NB4 (cell line): Measurements from ENCODE around the gene SYP.

Experiments used
- DNase-seq: peaks from one replicate; pipeline ENCODE4 v3.0.0; 2010; ENCODE audit warnings: low read depth
- H3K4me3 ChIP-seq: one replicate; pipeline ENCODE4 v1.5.1; 2011; ENCODE audit warnings: mild to moderate bottlenecking, low read depth, low read length, moderate library complexity
- CTCF ChIP-seq: IDR thresholded peaks from one replicate; pipeline ENCODE4 v1.5.1; 2012; ENCODE audit warnings: low read depth, low read length
- MAX ChIP-seq: IDR thresholded peaks from 2 replicates; pipeline ENCODE4 v1.6.1; 2011; ENCODE audit warnings: low read depth, low read length
- MYC ChIP-seq: IDR thresholded peaks from 2 replicates; pipeline ENCODE4 v1.6.1; 2011; ENCODE audit warnings: low read depth, low read length
- POLR2A ChIP-seq: IDR thresholded peaks from 2 replicates; pipeline ENCODE4 v1.6.1; 2011; ENCODE audit warnings: mild to moderate bottlenecking; ENCODE audit not compliant: insufficient read length; ENCODE audit errors: extremely low read depth

The SYP gene

DNA sequence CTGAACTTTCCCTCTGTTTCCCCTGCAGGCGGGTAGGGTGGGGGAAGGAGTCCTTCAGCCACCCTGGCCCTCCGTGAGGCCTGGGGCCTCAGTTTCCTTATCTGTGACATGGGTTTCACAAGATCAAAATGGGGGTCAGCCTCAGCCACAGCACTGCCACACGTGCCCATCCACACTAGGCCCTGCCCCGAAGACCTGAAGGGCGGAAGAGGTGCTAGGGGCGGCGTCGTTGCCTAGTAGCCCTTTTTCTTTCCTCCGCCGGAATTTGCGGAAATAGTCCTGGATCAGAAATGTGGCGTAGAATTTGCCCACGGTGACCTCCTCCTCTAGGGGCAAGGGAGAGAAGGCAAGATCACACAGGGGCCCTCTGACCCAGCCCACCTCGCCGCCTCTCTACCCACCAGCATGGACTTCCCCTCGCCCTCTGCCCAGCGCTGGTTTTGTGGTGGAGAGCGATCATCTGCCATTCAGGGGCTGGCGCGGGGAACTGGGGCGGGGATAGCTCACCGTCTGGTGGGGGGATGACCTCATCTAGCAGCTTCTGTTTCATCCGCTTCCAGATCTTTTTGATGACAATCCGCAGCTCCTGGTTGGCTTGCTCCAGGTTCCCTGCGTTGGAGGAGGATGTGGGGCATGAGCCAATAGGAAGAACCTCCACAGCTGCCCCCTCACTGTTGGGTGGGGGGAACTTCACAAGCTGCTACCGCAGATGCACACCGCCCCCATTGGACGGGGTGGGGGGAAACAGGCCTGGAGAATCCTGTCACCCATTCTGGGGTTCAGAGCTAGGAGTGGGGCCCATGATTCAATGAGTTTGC is 9.7 kb upstream of the SYP start:
- no peak overlapping the region for H3K4me3 ChIP-seq
- no peak for TF ChIP-seq MYC
- TF ChIP-seq CTCF: no peak
- TF ChIP-seq POLR2A: no peak
- no peak for TF ChIP-seq MAX
- peak; percentile 20 for DNase-seq

- no peak for DNase-seq
- no peak overlapping the region for H3K4me3 ChIP-seq
- TF ChIP-seq POLR2A (no peak), MAX (no peak), MYC (no peak), CTCF (no peak)
Observed at GRCh38 chrX:49208399-49208798, 8.4 kb upstream of the SYP start.

GRCh38 chrX:49206543-49206942 is 6.5 kb upstream of the SYP start:
- TF ChIP-seq MYC (no peak), MAX (no peak), POLR2A (no peak), CTCF (no peak)
- no peak overlapping the region for H3K4me3 ChIP-seq
- DNase-seq: no peak

- no peak for DNase-seq
- no peak overlapping the region for H3K4me3 ChIP-seq
- TF ChIP-seq MAX: no peak
- TF ChIP-seq MYC: no peak
- no peak for TF ChIP-seq CTCF
Observed at GRCh38 chrX:49205443-49205842, 5.5 kb upstream of the SYP start.

GRCh38 chrX:49204709-49205108 is 4.7 kb upstream of the SYP start:
- no peak for TF ChIP-seq POLR2A
- no peak for TF ChIP-seq CTCF
- TF ChIP-seq MYC: no peak
- TF ChIP-seq MAX: no peak

DNA sequence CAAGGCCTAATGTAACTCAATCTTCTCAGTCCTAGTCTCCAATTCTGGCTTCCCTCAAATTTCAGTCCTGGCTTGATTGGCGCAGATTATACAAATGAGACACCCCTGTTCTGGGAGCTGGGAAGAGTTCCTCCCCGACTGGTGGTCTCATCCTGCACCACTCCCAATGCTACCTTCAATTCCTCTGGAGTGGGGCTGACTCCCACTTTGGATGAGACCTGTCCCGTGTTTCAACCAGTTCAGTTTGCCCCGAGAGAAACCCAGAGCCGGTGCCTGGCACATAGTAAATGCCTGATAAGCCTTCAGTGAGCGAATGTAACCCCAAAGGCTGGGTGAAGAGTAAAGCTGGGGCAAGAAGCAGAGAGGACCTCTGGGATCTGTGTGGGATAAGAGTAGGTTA is 4.0 kb upstream of the SYP start:
- no peak overlapping the region for H3K4me3 ChIP-seq
- TF ChIP-seq POLR2A (no peak), MYC (no peak), MAX (no peak), CTCF (no peak)
- DNase-seq: no peak

More at GRCh38 chrX:49204709-49205108, 4.7 kb upstream of the SYP start:
- no peak overlapping the region for H3K4me3 ChIP-seq
- no peak for DNase-seq
